Osteoblast (primary cell): Measurements from ENCODE around the gene CIC. TPM values are rescaled to one million over a fixed set of nuclear protein-coding genes. Genes with fewer than 3 reads are reported as not detected.

Source experiments
- DNase-seq: peaks from one replicate; pipeline ENCODE4 v3.0.0; 2011; ENCODE audit warnings: low spot score, mixed read lengths; ENCODE audit not compliant: insufficient read length; ENCODE audit errors: missing footprints
- H2AFZ ChIP-seq: 2 replicates; pipeline ENCODE4 v1.6.0; 2011; ENCODE audit warnings: mild to moderate bottlenecking, low read length
- H3K27ac ChIP-seq: 2 replicates; pipeline ENCODE4 v1.5.1; 2011; ENCODE audit warnings: mild to moderate bottlenecking, low read depth, low read length, moderate library complexity
- H3K27me3 ChIP-seq: 2 replicates; pipeline ENCODE4 v1.6.0; 2012; ENCODE audit warnings: mild to moderate bottlenecking, control low read depth, inconsistent platforms, low read length, moderate library complexity; ENCODE audit not compliant: insufficient read depth
- H3K36me3 ChIP-seq: 2 replicates; pipeline ENCODE4 v1.5.1; 2011; ENCODE audit warnings: mild to moderate bottlenecking, low read length, control low read depth, moderate library complexity; ENCODE audit not compliant: insufficient read depth
- H3K4me1 ChIP-seq: 2 replicates; pipeline ENCODE4 v1.5.1; 2011; ENCODE audit warnings: mild to moderate bottlenecking, low read length, control low read depth, moderate library complexity; ENCODE audit not compliant: insufficient read depth
- H3K4me2 ChIP-seq: 2 replicates; pipeline ENCODE4 v1.6.0; 2011; ENCODE audit warnings: mild to moderate bottlenecking, low read length; ENCODE audit not compliant: insufficient read depth
- H3K4me3 ChIP-seq: fragments of 200-600 bp; sonication (generic); 3 replicates; pipeline ENCODE4 v1.5.1; 2012; ENCODE audit warnings: mild to moderate bottlenecking, low read length, inconsistent platforms; ENCODE audit not compliant: insufficient read depth
- H3K79me2 ChIP-seq: 2 replicates; pipeline ENCODE4 v1.6.0; 2012; ENCODE audit warnings: mild to moderate bottlenecking, low read length, control low read depth, inconsistent platforms; ENCODE audit not compliant: insufficient read depth
- H3K9me3 ChIP-seq: 2 replicates; pipeline ENCODE4 v1.5.1; 2011; ENCODE audit warnings: low read depth, low read length, control low read depth
- H4K20me1 ChIP-seq: 2 replicates; pipeline ENCODE4 v1.6.0; 2012; ENCODE audit warnings: mild to moderate bottlenecking, low read length, control low read depth; ENCODE audit not compliant: insufficient read depth
- total RNA-seq: library from RNA; depleted of rRNA; stranded (reverse); fragments of >200 nt; gene quantifications from 2 replicates; pipeline ENCODE4 v1.2.3, GENCODE V29; 2012
- TF ChIP-seq, protein P1 (sequence below): IDR thresholded peaks from 2 replicates; pipeline ENCODE4 v1.5.1; 2011; ENCODE audit warnings: mild to moderate bottlenecking, low read depth, low read length, moderate library complexity; ENCODE audit errors: extremely low read depth

Gene CIC
- total RNA-seq, 1 donor = 39.1 TPM

DNA sequence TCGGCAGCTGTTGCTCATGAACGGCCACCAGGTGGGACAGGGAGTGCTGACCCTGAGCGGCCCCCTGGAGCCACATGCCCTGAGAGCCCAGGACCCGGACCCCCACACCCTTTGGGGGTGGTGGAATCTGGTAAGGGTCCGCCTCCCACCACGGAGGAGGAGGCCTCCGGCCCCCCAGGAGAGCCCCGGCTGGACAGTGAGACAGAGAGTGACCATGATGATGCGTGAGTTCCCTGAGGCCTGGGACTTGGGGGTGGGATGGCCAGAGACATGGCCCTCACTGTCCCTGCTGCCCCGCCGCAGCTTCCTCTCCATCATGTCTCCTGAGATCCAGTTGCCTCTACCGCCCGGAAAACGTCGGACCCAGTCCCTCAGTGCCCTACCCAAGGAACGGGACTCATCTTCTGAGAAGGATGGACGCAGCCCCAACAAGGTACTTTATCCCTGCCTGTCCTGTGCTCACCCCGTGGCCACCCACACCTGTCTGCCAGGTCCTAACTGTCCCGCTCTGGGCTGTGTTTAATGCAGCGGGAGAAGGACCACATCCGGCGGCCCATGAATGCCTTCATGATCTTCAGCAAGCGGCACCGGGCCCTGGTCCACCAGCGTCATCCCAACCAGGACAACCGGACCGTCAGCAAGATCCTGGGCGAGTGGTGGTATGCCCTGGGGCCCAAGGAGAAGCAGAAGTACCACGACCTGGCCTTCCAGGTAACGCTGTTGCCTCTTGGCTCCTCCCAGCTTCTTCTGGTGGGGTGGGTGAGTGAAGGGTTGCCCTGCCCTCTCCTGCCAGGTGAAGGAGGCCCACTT lies 18.2 kb downstream of the CIC start:
- Histone ChIP-seq H3K27me3 (no peaks in the 10 kb centered on the region), H3K4me3 (no peak overlapping the region), H3K36me3 (peaks cover 51% of the 10 kb centered on the region), H3K9me3 (no peaks in the 10 kb centered on the region), H2AFZ (no peak overlapping the region), H4K20me1 (peaks cover 58% of the 10 kb centered on the region), H3K27ac (no peak overlapping the region), H3K4me1 (peaks cover 30% of the 10 kb centered on the region), H3K4me2 (no peak overlapping the region), H3K79me2 (peaks cover 38% of the 10 kb centered on the region)
- DNase-seq = no peak
- TF ChIP-seq, protein P1, sequence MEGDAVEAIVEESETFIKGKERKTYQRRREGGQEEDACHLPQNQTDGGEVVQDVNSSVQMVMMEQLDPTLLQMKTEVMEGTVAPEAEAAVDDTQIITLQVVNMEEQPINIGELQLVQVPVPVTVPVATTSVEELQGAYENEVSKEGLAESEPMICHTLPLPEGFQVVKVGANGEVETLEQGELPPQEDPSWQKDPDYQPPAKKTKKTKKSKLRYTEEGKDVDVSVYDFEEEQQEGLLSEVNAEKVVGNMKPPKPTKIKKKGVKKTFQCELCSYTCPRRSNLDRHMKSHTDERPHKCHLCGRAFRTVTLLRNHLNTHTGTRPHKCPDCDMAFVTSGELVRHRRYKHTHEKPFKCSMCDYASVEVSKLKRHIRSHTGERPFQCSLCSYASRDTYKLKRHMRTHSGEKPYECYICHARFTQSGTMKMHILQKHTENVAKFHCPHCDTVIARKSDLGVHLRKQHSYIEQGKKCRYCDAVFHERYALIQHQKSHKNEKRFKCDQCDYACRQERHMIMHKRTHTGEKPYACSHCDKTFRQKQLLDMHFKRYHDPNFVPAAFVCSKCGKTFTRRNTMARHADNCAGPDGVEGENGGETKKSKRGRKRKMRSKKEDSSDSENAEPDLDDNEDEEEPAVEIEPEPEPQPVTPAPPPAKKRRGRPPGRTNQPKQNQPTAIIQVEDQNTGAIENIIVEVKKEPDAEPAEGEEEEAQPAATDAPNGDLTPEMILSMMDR = no peak

DNA sequence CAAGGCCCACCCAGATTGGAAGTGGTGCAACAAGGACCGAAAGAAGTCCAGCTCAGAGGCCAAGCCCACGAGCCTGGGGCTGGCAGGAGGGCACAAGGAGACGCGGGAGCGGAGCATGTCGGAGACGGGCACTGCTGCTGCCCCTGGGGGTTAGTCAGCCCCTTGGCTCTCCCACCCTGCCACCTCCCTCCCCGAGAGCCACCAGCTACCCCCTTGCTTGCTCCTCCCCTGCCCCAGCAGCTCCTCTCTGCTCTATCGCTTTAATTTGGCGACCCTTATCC lies 18.7 kb downstream of the CIC start:
- Histone ChIP-seq H3K36me3 (peaks cover 52% of the 10 kb centered on the region), H3K27me3 (no peaks in the 10 kb centered on the region), H3K4me3 (no peak overlapping the region), H3K4me1 (peaks cover 24% of the 10 kb centered on the region), H3K4me2 (no peak overlapping the region), H3K79me2 (peaks cover 38% of the 10 kb centered on the region), H3K27ac (no peak overlapping the region), H3K9me3 (no peaks in the 10 kb centered on the region), H4K20me1 (peaks cover 58% of the 10 kb centered on the region), H2AFZ (no peak overlapping the region)
- no peak for DNase-seq
- TF ChIP-seq, protein P1 = no peak

DNA sequence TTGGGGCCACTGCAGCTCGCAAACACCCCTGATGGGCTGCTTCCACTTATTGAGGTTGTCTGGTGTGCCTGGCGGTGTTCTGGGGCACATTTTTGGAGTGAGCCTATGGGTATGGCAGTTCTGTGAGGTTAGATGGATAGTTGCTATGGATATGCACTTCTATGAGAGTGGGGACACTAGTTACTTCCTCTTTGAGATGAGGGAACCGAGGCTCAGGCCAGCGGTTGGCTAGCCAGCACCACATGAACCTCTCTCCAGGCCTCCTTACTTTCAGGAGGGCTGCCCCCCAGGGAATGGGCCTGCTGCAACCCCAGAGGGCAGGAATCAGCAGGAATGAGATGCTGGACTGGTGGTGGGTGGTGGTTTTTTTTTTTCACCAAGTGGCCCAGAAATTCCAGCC lies 19.3 kb downstream of the CIC start:
- no peak overlapping the region for H3K4me3 ChIP-seq
- no peak overlapping the region for H3K4me2 ChIP-seq
- H2AFZ ChIP-seq = no peak overlapping the region
- TF ChIP-seq, protein P1 = no peak
- peaks cover 59% of the 10 kb centered on the region for H3K36me3 ChIP-seq
- no peak for DNase-seq
- H3K27me3 ChIP-seq = no peaks in the 10 kb centered on the region
- H3K9me3 ChIP-seq = no peaks in the 10 kb centered on the region
- peaks cover 18% of the 10 kb centered on the region for H3K4me1 ChIP-seq
- H3K27ac ChIP-seq = no peak overlapping the region
- H3K79me2 ChIP-seq = peaks cover 32% of the 10 kb centered on the region
- H4K20me1 ChIP-seq = peaks cover 56% of the 10 kb centered on the region

DNA sequence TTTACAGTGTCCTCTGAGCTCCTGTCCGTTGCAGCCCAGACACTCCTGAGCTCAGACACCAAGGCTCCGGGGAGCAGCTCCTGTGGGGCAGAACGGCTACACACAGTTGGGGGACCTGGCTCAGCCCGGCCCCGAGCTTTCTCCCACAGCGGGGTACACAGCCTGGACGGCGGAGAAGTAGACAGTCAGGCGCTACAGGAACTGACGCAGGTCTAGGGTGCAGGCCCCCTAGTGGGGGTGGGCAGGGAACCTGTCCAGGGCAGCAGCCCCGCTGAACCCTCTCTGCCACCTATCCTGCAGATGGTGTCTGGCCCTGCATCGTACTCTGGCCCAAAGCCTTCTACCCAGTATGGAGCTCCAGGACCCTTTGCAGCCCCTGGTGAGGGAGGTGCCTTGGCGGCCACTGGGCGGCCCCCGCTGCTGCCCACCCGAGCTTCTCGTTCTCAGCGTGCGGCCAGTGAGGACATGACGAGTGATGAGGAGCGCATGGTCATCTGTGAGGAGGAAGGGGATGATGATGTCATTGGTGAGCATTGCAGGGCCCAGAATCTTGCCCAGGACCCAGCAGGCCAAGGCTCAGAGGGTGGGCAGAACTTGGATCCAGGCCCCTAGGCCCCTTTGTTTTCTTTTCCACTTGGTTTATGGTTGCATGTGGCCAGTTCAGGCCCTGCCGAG lies 20.0 kb downstream of the CIC start:
- Histone ChIP-seq H4K20me1 (peaks cover 54% of the 10 kb centered on the region), H3K4me1 (peaks cover 16% of the 10 kb centered on the region), H3K4me3 (no peak overlapping the region), H3K79me2 (peaks cover 31% of the 10 kb centered on the region), H3K9me3 (no peaks in the 10 kb centered on the region), H3K27me3 (no peaks in the 10 kb centered on the region), H3K27ac (no peak overlapping the region), H3K36me3 (peaks cover 65% of the 10 kb centered on the region), H3K4me2 (no peak overlapping the region), H2AFZ (no peak overlapping the region)
- no peak for DNase-seq
- TF ChIP-seq, protein P1 = no peak
